M059J (cell line): ENCODE results near the gene ZNF474. TPM values are rescaled to one million over a fixed set of nuclear protein-coding genes. Genes with fewer than 3 reads are reported as not detected.

Experiments
- DNase-seq: peaks from one replicate; pipeline ENCODE4 v3.0.0-alpha.2; 2012; ENCODE audit warnings: low read depth
- total RNA-seq: library from RNA; depleted of rRNA; stranded (reverse); fragments of >200 nt; shearing (Covaris generic); gene quantifications from 2 replicates; pipeline ENCODE4 v1.2.3, GENCODE V29; 2014; rRNA removed

ZNF474 gene
- total RNA-seq, 1 experiment from 2014 or later: not detected

DNA sequence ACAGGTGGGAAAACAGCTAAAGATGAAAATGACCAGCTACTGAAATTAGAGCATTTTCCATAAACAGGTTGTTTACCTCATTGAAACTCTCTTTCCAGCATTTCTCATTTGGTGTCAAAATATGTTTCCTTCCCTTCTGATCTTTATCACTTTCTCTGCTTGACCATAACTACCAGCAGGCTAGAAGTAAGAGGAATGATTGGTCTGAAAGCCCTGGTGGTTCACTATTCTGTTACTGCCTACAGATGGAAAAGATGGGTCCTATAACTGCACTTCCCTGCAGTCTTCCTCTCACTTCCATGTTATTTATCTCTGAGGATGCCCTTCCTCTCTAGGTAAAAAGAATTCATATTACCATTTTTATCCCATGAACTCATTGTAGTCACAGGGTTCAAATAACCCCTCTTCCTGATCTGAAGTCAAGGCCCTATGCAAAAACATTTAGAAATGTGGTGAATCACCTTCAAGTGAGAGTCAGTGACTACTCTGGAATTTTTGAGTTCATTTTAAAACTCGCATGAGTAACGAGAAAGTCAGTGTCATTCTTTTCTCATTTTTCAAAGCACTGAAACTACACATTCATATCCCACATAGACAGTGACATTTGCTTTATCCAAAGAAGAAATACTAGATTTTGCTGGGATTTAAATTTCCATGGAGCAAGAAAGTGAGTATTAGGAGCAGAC is 51.7 kb downstream of the ZNF474 start:
- DNase-seq: peak; percentile 90

GRCh38 chr5:122181863-122182262 is 52.5 kb downstream of the ZNF474 start:
- no peak for DNase-seq

DNA sequence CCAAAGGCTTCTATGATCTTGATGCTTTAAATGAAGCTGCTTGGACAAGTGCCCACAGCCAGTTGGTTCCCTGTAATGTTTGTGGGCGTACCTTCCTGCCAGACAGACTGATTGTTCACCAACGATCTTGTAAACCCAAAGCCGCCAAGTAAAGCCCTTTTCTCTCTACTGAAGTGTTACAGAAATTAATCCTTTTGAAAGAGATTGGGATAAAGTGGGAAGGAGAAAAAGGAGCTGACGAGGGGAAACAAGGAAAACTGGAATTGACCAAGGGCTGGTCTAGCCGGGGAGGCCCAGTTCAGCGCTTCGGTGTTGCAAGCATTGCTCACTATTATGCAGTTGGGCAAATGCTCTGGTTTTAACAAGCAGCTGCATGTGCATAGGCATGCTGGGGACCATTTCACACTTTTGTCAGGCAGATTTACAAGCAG is 53.2 kb downstream of the ZNF474 start:
- peak; percentile 91 for DNase-seq

GRCh38 chr5:122183098-122183787 is 53.9 kb downstream of the ZNF474 start:
- peak; percentile 91 for DNase-seq

DNA sequence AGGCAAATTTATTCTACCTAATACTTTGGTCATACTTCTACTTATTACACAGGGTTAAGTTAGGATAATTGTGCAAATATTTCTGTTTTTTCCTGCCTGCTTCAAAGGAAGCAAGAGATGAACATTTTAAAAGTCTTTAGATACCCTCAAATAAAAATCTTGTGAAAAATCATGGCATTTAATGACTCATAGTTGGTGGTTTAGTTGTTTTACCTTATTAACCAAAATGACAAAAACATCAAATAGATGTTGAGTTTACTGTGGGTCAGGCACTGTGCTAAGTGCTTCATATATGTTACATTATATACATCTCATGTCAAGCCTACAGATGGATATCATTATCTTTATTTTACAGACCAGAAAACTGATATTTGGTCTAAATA is 54.4 kb downstream of the ZNF474 start:
- DNase-seq: no peak

- no peak for DNase-seq
These were observed 55.4 kb downstream of the ZNF474 start for GRCh38 chr5:122184676-122185255.

DNA sequence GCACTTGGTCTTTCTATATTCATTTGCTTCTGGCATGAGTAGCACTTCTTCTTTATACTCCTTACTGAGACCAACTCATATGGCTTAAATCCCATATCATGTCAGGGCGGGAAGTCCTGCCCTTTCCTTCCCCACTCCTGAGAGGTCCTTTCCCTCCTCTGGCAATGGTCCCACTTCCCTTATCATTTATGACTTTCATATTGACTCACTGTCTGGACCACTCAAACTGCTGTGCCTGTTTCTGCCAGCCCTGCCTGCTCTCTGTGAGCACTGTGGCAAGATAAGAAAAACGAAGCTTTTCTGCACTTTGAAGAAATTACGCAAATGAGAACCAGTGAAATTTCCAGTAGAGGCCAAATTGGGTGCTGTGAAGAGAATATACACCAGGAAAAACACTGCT is 58.1 kb downstream of the ZNF474 start:
- DNase-seq: no peak

DNA sequence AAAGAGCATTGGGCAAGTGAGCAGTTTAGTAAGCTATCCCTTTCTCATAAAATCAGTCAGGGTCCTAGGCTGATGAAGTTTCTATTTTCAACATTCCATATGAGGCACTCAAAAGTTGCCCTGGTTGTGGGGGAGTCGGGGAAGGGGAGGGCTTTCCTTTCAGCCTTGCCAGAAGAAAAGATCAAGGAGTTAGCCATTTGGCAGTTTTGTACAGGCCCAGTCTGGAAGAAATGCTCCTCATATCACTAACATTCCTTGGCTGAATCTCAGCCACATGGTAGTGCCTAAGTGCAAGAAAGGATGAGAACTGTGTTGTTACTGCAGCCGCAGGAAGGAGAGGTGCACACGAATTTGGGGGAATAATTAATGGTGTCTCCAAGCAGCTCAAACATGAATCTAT is 60.8 kb downstream of the ZNF474 start:
- DNase-seq: no peak

DNA sequence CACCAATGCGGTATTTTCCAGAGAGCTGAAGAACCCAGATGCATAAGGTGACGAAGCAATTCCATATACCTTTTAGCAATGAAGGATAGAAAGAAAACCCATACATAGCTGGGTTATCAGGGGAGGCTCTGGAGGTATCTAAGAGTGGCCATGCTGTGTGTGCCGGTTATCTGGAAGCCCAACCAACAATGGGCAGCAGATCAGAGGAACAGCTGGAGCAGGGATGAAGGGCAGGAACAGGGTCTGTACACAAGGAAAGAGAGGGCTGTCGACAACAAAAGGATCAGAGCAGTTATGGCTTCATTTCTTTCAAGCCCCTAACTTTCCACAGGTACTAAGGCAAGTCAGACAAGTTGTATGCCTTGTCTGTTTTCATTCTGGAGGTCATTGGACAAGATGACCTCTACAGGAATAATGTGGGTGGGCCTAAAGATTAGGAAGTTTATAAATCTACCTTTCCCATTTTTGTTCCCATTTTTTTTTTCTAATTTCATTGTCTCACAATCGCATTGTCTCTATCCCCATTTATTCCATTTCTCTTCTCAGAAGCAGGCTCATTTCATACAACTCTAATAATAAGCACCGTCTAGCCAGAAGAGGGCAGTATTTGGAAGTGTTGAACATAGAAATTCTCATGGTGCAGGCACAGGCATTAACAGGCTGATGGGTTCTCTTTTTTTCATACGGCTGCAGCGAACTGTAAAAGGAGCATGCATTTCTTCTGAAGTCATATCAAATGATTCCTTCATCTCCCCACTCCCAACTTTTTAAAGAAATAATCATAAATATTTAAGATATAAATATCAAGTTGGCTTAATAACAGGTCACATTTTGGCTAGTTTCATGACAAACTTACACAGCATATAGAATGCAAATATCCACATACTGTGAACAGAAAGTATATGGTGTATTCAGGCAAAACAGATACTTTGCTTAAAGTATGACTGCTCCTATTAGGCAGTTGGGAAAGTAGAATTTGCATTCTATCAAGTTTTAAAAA is 63.5 kb downstream of the ZNF474 start:
- peak; percentile 69 for DNase-seq

GRCh38 chr5:122195802-122196394 is 66.6 kb downstream of the ZNF474 start:
- peak; percentile 57 for DNase-seq

DNA sequence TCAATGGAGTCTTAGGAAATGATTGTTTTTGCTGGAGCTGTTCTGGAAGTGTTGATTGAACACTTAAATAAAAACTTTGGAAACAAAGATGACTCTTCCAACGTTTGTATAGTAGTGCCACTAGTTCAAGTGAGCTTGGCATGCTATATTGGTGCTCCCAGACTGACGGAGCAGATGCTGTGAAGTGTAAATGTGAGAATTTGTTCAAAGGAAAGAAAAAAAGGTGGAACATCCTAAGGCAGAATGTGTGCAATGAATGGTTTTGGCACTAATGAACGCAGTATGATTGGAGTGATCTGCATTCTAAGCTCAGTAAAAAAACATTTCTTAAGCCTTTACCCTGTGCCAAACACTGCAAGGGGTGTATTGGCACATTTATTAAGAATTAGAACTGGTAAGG is 69.8 kb downstream of the ZNF474 start:
- no peak for DNase-seq

- DNase-seq: no peak
These were observed 71.1 kb downstream of the ZNF474 start for GRCh38 chr5:122200450-122200849.

DNA sequence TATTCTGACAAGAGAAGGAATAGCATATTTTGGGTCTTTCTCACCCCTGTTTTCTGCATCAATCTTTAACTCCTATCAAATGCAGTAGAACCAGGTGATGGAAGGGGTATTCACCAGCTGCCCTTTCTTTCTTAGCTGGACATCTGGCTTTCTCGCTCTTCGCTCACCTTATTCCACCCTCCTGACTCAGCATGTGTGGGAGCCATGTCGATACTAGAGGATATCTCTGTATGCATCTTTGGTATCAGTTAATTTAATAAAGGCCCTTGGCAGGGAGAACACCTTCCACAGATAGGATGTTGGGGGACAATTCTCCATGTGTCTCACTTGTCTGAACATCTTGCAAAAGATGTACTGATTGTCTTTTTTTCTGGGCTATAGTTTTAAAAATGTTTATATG is 71.5 kb downstream of the ZNF474 start:
- no peak for DNase-seq

- no peak for DNase-seq
These were observed 72.0 kb downstream of the ZNF474 start for GRCh38 chr5:122201365-122201764.

GRCh38 chr5:122202952-122203351 is 73.6 kb downstream of the ZNF474 start:
- no peak for DNase-seq

Other genes starting within 250 kb of the ZNF474 start
- 11.2 and 11.7 TPM in 2 replicates for gene SRFBP1, start 167.6 kb upstream of the ZNF474 start, total RNA-seq
- 20.9 and 37.7 TPM in 2 replicates for gene LOX, start 51.3 kb upstream of the ZNF474 start, total RNA-seq
- gene SNCAIP, start 182.7 kb downstream of the ZNF474 start, total RNA-seq: 0.39 and 0.44 TPM in 2 replicates